GM18507 (cell line): Measurements from ENCODE around the gene AFAP1L1.

ENCODE experiments used
- DNase-seq: peaks from one replicate; pipeline ENCODE4 v3.0.0; 2011; ENCODE audit warnings: low read depth; ENCODE audit not compliant: insufficient read length; ENCODE audit errors: extremely low spot score
- FAIRE-seq: peaks from 2 replicates; lab custom pipeline; 2011; peaks lifted over from hg19 to GRCh38; lab: Jason Lieb, UNC

The AFAP1L1 gene

DNA sequence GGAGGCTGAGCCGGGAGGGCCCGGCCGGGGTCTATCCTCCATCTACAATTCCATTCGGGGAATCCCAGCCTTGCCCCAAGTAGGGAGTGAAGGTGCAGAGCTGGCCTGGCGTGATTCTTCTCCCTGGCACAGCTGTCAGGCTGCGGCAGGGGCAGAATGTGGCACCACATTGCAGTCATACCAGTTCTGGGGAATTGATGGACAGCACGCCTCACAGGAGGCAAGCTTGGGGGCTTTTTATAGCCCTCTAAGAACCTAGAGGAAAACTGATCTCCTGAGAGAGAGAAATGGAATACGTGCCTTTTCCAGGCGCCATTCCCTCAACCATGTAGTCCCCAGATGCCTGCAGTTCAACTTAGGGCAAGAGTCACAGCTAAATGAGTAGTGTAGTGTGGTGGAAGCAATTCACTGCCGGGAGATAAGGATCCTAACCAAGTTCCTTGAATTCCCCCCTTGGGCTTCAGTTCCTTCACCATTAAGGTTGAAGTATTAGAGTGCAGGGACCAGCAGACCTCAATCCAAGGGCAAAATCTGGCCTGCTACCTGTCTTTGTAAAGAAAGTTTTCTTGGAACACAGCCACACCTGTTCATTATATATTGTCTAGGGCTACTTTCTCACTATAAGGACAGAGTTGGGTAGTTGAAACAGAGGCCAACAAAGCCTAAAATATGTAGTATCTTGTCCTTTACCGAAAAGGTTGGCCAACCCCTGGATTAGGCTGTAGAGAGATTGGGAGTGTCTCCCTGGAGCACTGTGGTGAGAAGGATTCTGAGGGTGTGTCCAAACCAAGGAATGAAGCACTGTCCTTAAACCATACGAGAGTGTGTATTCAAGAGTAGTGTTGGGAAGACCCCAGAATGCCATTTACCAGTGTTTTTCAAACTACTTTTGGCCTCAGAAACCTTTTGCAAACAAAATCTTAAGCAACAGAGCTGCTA is 10.6 kb downstream of the AFAP1L1 start:
- no peak for DNase-seq
- FAIRE-seq = no peak

DNA sequence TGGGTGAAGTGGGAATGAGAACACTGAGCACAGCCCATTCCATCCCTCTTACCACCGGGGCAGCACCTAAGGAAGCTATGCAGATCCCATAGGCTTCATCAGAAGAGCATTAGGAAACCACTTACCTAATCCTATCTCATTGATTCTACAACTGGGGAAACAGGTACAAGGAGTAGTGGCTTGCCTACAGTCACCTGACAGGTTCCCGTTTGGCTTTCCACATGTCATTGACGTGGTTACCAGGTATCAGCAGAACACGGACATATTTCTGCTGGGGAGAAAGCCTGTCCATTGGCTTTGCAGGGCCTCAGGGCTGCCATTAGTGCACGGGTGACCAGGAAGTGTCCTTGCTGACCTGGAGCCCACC is 11.3 kb downstream of the AFAP1L1 start:
- FAIRE-seq (no peak), DNase-seq (no peak)

GRCh38 chr5:149283626-149284480 is 12.2 kb downstream of the AFAP1L1 start:
- FAIRE-seq (no peak), DNase-seq (no peak)

- DNase-seq (no peak), FAIRE-seq (no peak)
Measured at GRCh38 chr5:149284501-149284900, 12.8 kb downstream of the AFAP1L1 start.

DNA sequence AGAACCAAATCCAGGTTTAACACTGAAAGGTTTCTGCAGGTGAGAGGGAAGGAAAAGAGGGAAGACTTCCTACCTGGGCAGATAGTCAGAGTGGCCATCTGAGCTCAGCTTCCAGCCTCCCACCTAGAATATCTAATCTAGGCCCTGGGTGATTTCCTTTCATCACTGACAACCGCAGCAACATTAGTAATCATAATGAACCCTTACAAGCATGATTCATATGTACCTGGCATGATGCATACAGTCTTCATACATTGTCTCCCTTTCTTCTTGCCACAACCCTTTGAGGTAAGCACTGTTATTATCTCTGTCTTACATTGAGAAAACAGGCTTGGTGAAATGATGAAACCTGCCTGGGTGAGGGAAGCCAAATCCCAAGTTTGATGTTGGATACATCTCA is 13.5 kb downstream of the AFAP1L1 start:
- DNase-seq = no peak
- no peak for FAIRE-seq

DNA sequence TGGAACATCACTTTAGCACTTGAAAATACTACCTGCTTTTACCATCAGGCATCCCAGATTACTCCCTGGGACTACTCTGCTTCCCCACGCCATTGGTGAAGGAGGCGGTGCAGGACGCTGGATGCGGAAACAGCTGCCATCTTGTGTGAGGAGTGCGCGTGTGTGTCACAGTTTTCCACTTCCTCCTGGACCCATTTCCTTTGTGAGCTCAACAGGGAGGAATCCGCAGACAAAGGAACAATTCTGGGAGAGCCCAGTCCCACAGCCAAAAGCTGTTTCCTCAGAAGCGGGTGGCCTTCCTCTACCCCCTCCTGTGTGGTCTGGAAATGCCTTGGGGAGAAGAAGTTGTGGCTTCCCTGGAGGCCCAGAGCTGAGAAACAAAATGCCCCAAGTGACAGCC is 16.8 kb downstream of the AFAP1L1 start:
- DNase-seq = no peak
- no peak for FAIRE-seq

DNA sequence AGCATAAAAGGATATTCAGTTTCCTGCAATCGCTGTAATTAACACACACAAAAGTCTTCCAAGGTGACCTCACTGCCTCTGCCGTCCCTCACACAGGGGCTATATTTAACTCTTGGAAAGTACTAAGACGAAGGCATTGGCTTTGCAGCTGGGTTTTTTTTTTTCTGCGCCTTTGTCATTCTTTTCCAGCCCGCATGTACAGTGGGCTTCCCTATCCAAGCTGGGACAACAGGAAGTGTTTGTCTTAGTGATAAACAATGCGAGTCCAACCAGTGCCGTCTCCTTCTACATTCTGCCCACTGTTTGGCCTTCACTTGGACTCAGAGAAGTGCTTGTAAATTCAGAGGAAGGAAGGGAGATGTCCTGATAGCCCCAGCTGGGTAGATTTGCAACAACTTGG is 17.6 kb downstream of the AFAP1L1 start:
- FAIRE-seq = no peak
- DNase-seq = no peak

GRCh38 chr5:149294872-149295829 is 23.5 kb downstream of the AFAP1L1 start:
- peak; percentile 12 for FAIRE-seq
- DNase-seq = no peak

- no peak for DNase-seq
- no peak for FAIRE-seq
Measured at GRCh38 chr5:149297340-149298025, 25.8 kb downstream of the AFAP1L1 start.

GRCh38 chr5:149298163-149298562 is 26.5 kb downstream of the AFAP1L1 start:
- no peak for FAIRE-seq
- DNase-seq = no peak

- no peak for FAIRE-seq
- no peak for DNase-seq
Measured at GRCh38 chr5:149298842-149299404, 27.3 kb downstream of the AFAP1L1 start.

DNA sequence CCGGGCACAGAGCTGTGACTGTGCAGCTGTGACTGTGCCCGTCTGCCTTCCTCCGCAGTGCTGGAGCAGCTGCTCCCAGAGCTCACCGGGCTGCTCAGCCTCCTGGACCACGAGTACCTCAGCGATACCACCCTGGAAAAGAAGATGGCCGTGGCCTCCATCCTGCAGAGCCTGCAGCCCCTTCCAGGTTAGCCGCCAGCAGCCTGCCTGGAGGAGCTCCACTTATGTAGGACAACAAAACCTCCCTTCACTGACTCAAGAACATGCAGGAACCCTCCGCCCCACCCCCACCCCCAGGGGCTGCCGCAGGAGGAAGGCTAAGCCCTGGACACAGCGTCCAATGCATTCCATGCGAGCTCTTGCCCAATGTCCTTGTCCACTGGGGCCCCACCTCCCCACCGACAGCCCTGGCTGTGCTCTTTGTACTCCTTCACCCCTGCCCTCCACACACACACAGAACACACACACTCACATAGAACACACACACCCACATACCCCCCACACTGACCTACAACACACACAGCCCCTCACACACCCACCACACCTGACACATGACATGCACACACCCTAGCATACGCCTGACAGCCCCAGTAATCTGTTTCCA is 27.9 kb downstream of the AFAP1L1 start:
- FAIRE-seq = no peak
- DNase-seq = no peak

DNA sequence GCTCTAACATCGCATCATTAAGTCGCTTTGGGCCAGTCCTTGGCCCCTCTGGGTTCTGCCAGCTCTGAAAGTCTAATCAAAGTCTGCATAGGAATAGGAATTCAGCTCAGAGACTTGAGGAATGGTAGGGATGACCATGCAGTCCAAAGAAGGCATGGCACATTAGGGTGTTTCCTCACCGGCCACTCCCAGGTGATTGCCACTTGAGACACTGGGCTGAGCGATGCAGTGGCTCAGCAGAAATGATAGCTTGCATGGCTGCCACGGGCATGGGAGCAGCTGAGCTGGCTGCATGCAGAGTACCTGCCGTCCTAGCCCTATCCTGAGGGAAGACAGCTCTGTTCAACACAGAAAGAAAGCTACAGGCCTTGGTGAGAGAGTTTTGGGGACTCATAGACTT is 28.8 kb downstream of the AFAP1L1 start:
- FAIRE-seq = no peak
- DNase-seq = no peak

DNA sequence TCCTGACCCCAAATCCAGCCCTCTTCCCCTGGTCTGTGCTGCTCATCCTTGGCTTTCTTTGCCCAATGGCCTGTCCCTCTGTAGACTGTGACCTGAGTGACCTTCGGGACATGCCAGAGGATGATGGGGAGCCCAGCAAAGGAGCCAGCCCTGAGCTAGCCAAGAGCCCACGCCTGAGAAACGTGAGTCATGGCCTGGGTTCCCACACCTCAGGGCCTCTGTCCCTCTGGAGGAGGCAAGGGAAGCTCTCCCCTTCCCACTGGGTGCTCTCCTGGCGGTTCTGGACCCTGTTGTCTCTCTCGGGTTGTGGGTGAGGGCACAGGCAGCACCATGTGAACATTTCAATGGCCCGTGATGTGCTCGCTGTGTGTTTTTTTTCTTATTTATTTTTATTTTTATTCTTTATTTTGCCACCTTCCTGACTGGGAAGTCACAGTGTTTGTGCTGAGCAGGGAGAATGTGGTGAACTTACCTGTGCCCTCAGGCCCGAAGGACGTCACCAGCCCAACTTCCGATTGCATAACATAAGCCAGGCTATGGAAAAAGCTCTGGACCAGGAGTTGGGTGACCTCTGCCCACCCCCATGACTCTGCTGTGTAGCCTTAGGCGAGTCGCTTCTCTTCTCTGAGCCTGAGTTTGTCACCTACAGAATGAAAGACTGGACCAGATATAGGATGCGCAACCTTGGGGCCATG is 29.5 kb downstream of the AFAP1L1 start:
- DNase-seq = no peak
- no peak for FAIRE-seq

- FAIRE-seq (no peak), DNase-seq (no peak)
Measured at GRCh38 chr5:149301744-149302380, 30.2 kb downstream of the AFAP1L1 start.

GRCh38 chr5:149302641-149303040 is 31.0 kb downstream of the AFAP1L1 start:
- DNase-seq = no peak
- no peak for FAIRE-seq

DNA sequence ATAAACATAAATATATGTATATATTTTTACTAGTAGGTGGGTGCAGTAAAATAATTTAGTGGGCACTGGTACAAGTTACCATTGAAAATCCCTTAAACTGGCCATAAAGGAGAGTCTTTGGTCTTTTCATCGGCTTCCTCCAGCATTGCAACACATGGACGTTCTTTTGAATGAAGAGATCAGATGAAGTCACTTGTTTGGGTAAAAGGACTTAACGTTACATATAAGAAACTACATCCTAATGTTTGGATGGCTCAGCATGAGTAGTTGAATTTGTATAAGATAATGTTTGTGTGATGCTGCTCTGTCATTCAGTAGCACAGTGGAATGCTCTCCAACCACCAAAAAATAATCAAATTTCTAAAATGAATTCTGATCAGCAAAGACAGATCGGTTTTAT is 31.6 kb downstream of the AFAP1L1 start:
- no peak for DNase-seq
- FAIRE-seq = no peak
